ENCODE results near the gene ETNK2.

DNA sequence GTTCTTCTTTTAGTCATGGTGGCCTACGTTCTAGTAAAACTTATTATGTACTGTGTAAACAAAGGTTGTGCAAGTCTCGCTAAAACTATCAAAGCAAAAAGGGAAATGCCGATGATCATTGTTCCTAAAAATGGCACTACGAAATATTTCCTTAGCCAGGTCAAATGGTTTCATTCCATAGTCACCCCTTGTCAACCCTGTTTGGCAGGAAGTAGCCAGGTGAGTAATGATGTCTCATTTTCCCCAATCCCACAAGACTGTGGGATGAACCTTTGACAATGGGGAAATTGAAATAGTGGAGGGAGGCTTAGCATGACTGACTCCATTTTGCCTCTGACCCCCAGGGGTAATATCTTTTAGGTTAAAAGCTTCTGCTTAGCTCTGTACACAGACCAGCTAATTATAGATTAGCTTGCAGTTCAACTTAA, 19.9 kb upstream of the ETNK2 start:
- TF ChIP-seq ATF1 (CRISPR knock-in tag; IDR thresholded peaks at IDR 0.05): no peak
- TF ChIP-seq, protein P1, sequence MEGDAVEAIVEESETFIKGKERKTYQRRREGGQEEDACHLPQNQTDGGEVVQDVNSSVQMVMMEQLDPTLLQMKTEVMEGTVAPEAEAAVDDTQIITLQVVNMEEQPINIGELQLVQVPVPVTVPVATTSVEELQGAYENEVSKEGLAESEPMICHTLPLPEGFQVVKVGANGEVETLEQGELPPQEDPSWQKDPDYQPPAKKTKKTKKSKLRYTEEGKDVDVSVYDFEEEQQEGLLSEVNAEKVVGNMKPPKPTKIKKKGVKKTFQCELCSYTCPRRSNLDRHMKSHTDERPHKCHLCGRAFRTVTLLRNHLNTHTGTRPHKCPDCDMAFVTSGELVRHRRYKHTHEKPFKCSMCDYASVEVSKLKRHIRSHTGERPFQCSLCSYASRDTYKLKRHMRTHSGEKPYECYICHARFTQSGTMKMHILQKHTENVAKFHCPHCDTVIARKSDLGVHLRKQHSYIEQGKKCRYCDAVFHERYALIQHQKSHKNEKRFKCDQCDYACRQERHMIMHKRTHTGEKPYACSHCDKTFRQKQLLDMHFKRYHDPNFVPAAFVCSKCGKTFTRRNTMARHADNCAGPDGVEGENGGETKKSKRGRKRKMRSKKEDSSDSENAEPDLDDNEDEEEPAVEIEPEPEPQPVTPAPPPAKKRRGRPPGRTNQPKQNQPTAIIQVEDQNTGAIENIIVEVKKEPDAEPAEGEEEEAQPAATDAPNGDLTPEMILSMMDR (CRISPR knock-in tag; IDR thresholded peaks at IDR 0.05): no peak
- TF ChIP-seq, protein P2, sequence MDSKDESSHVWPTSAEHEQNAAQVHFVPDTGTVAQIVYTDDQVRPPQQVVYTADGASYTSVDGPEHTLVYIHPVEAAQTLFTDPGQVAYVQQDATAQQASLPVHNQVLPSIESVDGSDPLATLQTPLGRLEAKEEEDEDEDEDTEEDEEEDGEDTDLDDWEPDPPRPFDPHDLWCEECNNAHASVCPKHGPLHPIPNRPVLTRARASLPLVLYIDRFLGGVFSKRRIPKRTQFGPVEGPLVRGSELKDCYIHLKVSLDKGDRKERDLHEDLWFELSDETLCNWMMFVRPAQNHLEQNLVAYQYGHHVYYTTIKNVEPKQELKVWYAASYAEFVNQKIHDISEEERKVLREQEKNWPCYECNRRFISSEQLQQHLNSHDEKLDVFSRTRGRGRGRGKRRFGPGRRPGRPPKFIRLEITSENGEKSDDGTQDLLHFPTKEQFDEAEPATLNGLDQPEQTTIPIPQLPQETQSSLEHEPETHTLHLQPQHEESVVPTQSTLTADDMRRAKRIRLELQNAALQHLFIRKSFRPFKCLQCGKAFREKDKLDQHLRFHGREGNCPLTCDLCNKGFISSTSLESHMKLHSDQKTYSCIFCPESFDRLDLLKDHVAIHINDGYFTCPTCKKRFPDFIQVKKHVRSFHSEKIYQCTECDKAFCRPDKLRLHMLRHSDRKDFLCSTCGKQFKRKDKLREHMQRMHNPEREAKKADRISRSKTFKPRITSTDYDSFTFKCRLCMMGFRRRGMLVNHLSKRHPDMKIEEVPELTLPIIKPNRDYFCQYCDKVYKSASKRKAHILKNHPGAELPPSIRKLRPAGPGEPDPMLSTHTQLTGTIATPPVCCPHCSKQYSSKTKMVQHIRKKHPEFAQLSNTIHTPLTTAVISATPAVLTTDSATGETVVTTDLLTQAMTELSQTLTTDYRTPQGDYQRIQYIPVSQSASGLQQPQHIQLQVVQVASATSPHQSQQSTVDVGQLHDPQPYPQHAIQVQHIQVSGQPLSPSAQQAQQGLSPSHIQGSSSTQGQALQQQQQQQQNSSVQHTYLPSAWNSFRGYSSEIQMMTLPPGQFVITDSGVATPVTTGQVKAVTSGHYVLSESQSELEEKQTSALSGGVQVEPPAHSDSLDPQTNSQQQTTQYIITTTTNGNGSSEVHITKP (CRISPR knock-in tag; IDR thresholded peaks at IDR 0.05; ENCODE audit: low read depth): no peak
- TF ChIP-seq SP5 (CRISPR knock-in tag; IDR thresholded peaks at IDR 0.05; ENCODE audit: borderline replicate concordance, low read depth): no peak
- TF ChIP-seq ZNF768 (CRISPR knock-in tag; IDR thresholded peaks at IDR 0.05): no peak
- no peak for TF ChIP-seq NFE2L2 (IDR thresholded peaks at IDR 0.05; ENCODE audit: low read length)
- TF ChIP-seq FOSL2 (CRISPR knock-in tag; IDR thresholded peaks at IDR 0.05): peak; percentile 86
- TF ChIP-seq KLF16 (CRISPR knock-in tag; IDR thresholded peaks at IDR 0.05): no peak
- TF ChIP-seq CC2D1A (CRISPR knock-in tag; IDR thresholded peaks at IDR 0.05): no peak
- TF ChIP-seq, protein P3, sequence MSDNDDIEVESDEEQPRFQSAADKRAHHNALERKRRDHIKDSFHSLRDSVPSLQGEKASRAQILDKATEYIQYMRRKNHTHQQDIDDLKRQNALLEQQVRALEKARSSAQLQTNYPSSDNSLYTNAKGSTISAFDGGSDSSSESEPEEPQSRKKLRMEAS (IDR thresholded peaks at IDR 0.05): no peak
